GM21528 (cell line): ENCODE data around the gene PLD5.
"Not testable (repeated sequence)": the region's sequence is repeated elsewhere in the genome, so short reads cannot be mapped to it uniquely, and the experiment has no call there.

ENCODE experiments used
- ATAC-seq: cut with Tn5 transposase; IDR thresholded peaks from one replicate; pipeline ENCODE4 v1.9.1; 2021; ENCODE audit warnings: mild to moderate bottlenecking, moderate library complexity; ENCODE audit not compliant: unreplicated experiment, low FRiP score

Gene PLD5

GRCh38 chr1:242506724-242507123 is 17.8 kb downstream of the PLD5 start:
- no peak for ATAC-seq

- no peak for ATAC-seq
Measured at GRCh38 chr1:242489545-242489944, 35.0 kb downstream of the PLD5 start.

GRCh38 chr1:242477944-242478343 is 46.6 kb downstream of the PLD5 start:
- no peak for ATAC-seq

GRCh38 chr1:242470774-242471173 is 53.7 kb downstream of the PLD5 start:
- no peak for ATAC-seq

GRCh38 chr1:242468784-242469183 is 55.7 kb downstream of the PLD5 start:
- ATAC-seq, result no peak

- ATAC-seq, result no peak
Measured at GRCh38 chr1:242467556-242468145, 56.8 kb downstream of the PLD5 start.

- no peak for ATAC-seq
Measured at GRCh38 chr1:242462867-242463266, 61.6 kb downstream of the PLD5 start.

GRCh38 chr1:242459740-242460139 is 64.8 kb downstream of the PLD5 start:
- ATAC-seq, result not testable (repeated sequence)

GRCh38 chr1:242456726-242457269 is 67.7 kb downstream of the PLD5 start:
- no peak for ATAC-seq

GRCh38 chr1:242455052-242455361 is 69.5 kb downstream of the PLD5 start:
- no peak for ATAC-seq

GRCh38 chr1:242454262-242455051 is 70.0 kb downstream of the PLD5 start:
- peak; percentile 66 for ATAC-seq

GRCh38 chr1:242452573-242452972 is 71.9 kb downstream of the PLD5 start:
- ATAC-seq, result no peak

GRCh38 chr1:242449661-242450060 is 74.8 kb downstream of the PLD5 start:
- no peak for ATAC-seq

GRCh38 chr1:242448910-242449645 is 75.4 kb downstream of the PLD5 start:
- no peak for ATAC-seq

- ATAC-seq, result no peak
Measured at GRCh38 chr1:242447689-242448088, 76.8 kb downstream of the PLD5 start.

- no peak for ATAC-seq
Measured at GRCh38 chr1:242440757-242441156, 83.7 kb downstream of the PLD5 start.

- ATAC-seq, result no peak
Measured at GRCh38 chr1:242435200-242435599, 89.3 kb downstream of the PLD5 start.

GRCh38 chr1:242432491-242433095 is 91.9 kb downstream of the PLD5 start:
- no peak for ATAC-seq

- no peak for ATAC-seq
Measured at GRCh38 chr1:242431786-242432185, 92.7 kb downstream of the PLD5 start.

GRCh38 chr1:242430956-242431355 is 93.5 kb downstream of the PLD5 start:
- no peak for ATAC-seq
